GM18508 (cell line): Measurements from ENCODE around the gene KCNJ10.

Experiments used
- ATAC-seq: cut with Tn5 transposase; IDR thresholded peaks from one replicate; pipeline ENCODE4 v1.9.1; 2021; ENCODE audit warnings: moderate number of reproducible peaks; ENCODE audit not compliant: insufficient read depth, unreplicated experiment

KCNJ10 gene

GRCh38 chr1:159972443-159973205 is 97.3 kb downstream of the KCNJ10 start:
- ATAC-seq = no peak

GRCh38 chr1:159970932-159971342 is 99.0 kb downstream of the KCNJ10 start:
- ATAC-seq = no peak

GRCh38 chr1:159968901-159969300 is 101.1 kb downstream of the KCNJ10 start:
- no peak for ATAC-seq

GRCh38 chr1:159965263-159965662 is 104.7 kb downstream of the KCNJ10 start:
- no peak for ATAC-seq

- no peak for ATAC-seq
Measured at GRCh38 chr1:159964144-159964543, 105.8 kb downstream of the KCNJ10 start.

- no peak for ATAC-seq
Measured at GRCh38 chr1:159962176-159962575, 107.8 kb downstream of the KCNJ10 start.

- ATAC-seq = no peak
Measured at GRCh38 chr1:159961636-159962035, 108.3 kb downstream of the KCNJ10 start.

GRCh38 chr1:159960721-159961381 is 109.1 kb downstream of the KCNJ10 start:
- ATAC-seq = no peak

- no peak for ATAC-seq
Measured at GRCh38 chr1:159959451-159959850, 110.5 kb downstream of the KCNJ10 start.

GRCh38 chr1:159958719-159959380 is 111.1 kb downstream of the KCNJ10 start:
- no peak for ATAC-seq

- ATAC-seq = no peak
Measured at GRCh38 chr1:159957824-159958268, 112.1 kb downstream of the KCNJ10 start.

GRCh38 chr1:159955456-159955855 is 114.5 kb downstream of the KCNJ10 start:
- no peak for ATAC-seq

GRCh38 chr1:159953536-159954515 is 116.1 kb downstream of the KCNJ10 start, which contains the start of gene SLAMF9:
Gene SLAMF9 (minus strand): TSS chr1:159954237. CDS start chr1:159954137, 100 bp downstream.
- no peak for ATAC-seq

- no peak for ATAC-seq
Measured at GRCh38 chr1:159952932-159953331, 117.0 kb downstream of the KCNJ10 start.

- ATAC-seq = no peak
Measured at GRCh38 chr1:159951551-159951950, 118.4 kb downstream of the KCNJ10 start.

- ATAC-seq = no peak
Measured at GRCh38 chr1:159951016-159951415, 118.9 kb downstream of the KCNJ10 start.

GRCh38 chr1:159949981-159950381 is 120.0 kb downstream of the KCNJ10 start:
- no peak for ATAC-seq

GRCh38 chr1:159949123-159949522 is 120.8 kb downstream of the KCNJ10 start:
- ATAC-seq = no peak
